Glomerular visceral epithelial cell (primary cell): ENCODE data around the gene PLPPR3.

Experiments used
- DNase-seq: peaks from one replicate; pipeline ENCODE4 v3.0.0-alpha.2; 2016; ENCODE audit errors: extremely low spot score

PLPPR3 gene

GRCh38 chr19:810077-810855 lies 11.5 kb downstream of the PLPPR3 start:
- DNase-seq = no peak

- DNase-seq = no peak
These were observed 13.4 kb downstream of the PLPPR3 start for GRCh38 chr19:808423-808775.

- no peak for DNase-seq
These were observed 13.9 kb downstream of the PLPPR3 start for GRCh38 chr19:807627-808422.

GRCh38 chr19:806815-807421 lies 14.8 kb downstream of the PLPPR3 start:
- DNase-seq = no peak

- DNase-seq = no peak
These were observed 15.9 kb downstream of the PLPPR3 start for GRCh38 chr19:805600-806550.

GRCh38 chr19:805166-805551 lies 16.6 kb downstream of the PLPPR3 start:
- no peak for DNase-seq

GRCh38 chr19:804419-805165 lies 17.2 kb downstream of the PLPPR3 start:
- no peak for DNase-seq

- no peak for DNase-seq
These were observed 17.9 kb downstream of the PLPPR3 start for GRCh38 chr19:803686-804418.

- no peak for DNase-seq
These were observed 18.6 kb downstream of the PLPPR3 start for GRCh38 chr19:803099-803561.

GRCh38 chr19:802498-803098 lies 19.2 kb downstream of the PLPPR3 start:
- no peak for DNase-seq

GRCh38 chr19:801861-802497 lies 19.8 kb downstream of the PLPPR3 start:
- no peak for DNase-seq

- DNase-seq = peak; percentile 64
These were observed 20.5 kb downstream of the PLPPR3 start for GRCh38 chr19:801030-801860.

- no peak for DNase-seq
These were observed 21.3 kb downstream of the PLPPR3 start for GRCh38 chr19:800360-801029.

- peak; percentile 49 for DNase-seq
These were observed 22.5 kb downstream of the PLPPR3 start for GRCh38 chr19:799076-799881.

GRCh38 chr19:798415-799075 lies 23.2 kb downstream of the PLPPR3 start:
- peak; percentile 69 for DNase-seq
